ENCODE results near the gene NUDT8. TPM values are rescaled to one million over a fixed set of nuclear protein-coding genes. Genes with fewer than 3 reads are reported as not detected.
A peak's percentile ranks its signal among the peaks of the same experiment; 100 is the strongest.

Gene NUDT8
- total and polyA plus RNA-seq, 10 of the 15 experiments (the other 5 are each of a cell fraction or from before 2014, with no cell fraction given), result 0.32 to 18.2 (median 9.8) TPM

- peaks cover 6% of the 10 kb centered on the region for H3K4me1 ChIP-seq (ENCODE audit: control insufficient read depth, insufficient read depth, low read length)
- no peaks in the 10 kb centered on the region for H3K36me3 ChIP-seq (ENCODE audit: control insufficient read depth in 2 of 2, insufficient read depth in 2 of 2, low read length in 1 of 2)
- H3K4me3 ChIP-seq, result no peak overlapping the region
- CTCF ChIA-PET, result interaction anchor here (1.2 to 4.6 kb wide), 5 partner anchors 11 to 56 kb away, joined by 3 to 26 read pairs (median 4); no protein-coding TSS in a partner anchor
- no peak for DNase-seq (ENCODE audit: low read depth, low spot score)
- peak; percentile 62 for FAIRE-seq
- SMC1A ChIA-PET (ENCODE audit: uncharacterized antibody, unreplicated experiment), result interaction anchor here (1.3 to 1.5 kb wide), 2 partner anchors 11 to 14 kb away, joined by 5 read pairs; partner anchors contain the start of gene ACY3
- WGBS (ENCODE audit: insufficient coverage, insufficient replicate concordance, low lambda C conversion rate, missing lambda C conversion rate), result 65% methylated on average over 6 of the region's 6 CpGs
- intact Hi-C loops (cut with micrococcal nuclease; ENCODE audit: unreplicated experiment), result no loop called here
- BruUV-seq (replicated peaks), result no TSS peak
- no peak overlapping the region for H3K9ac ChIP-seq (ENCODE audit: control insufficient read depth, insufficient read depth, low read length)
- no peaks in the 10 kb centered on the region; a peak in 1 of 4 replicates for H3K27me3 ChIP-seq (replicated peaks in 1 of 2; ENCODE audit: control insufficient read depth in 2 of 2, insufficient read depth in 2 of 2, low read length in 1 of 2)
- POLR2A ChIA-PET, result no interaction called here
- RAD21 ChIA-PET (ENCODE audit: unreplicated experiment), result interaction anchor here (0.8 to 2.2 kb wide), 2 partner anchors 13 to 22 kb away, joined by 3 to 7 read pairs; no protein-coding TSS in a partner anchor
- ATAC-seq, result peak; percentile 43
- no peaks in the 10 kb centered on the region for H3K9me3 ChIP-seq (replicated peaks; ENCODE audit: control insufficient read depth, insufficient read depth, low read length)
- H4K20me1 ChIP-seq (ENCODE audit: control insufficient read depth, insufficient read depth), result no peaks in the 10 kb centered on the region
- TF ChIP-seq YY1 (IDR thresholded peaks at IDR 0.05; ENCODE audit: low read depth, low read length) (no peak), CHD1 (IDR thresholded peaks at IDR 0.05; ENCODE audit: low read depth, low read length) (no peak), IRF4 (IDR thresholded peaks at IDR 0.05; ENCODE audit: low read depth, low read length) (no peak), BMI1 (IDR thresholded peaks at IDR 0.05; ENCODE audit: borderline replicate concordance) (no peak), ESRRA (IDR thresholded peaks at IDR 0.05; ENCODE audit: low read length) (no peak), POLR2A (IDR thresholded peaks at IDR 0.05; ENCODE audit: low read depth, low read length) (no peak), ATF2 (IDR thresholded peaks at IDR 0.05; ENCODE audit: low read length) (no peak), SUPT20H (IDR thresholded peaks at IDR 0.05; ENCODE audit: borderline replicate concordance, control insufficient read depth, low read depth, low read length) (no peak), ZNF687 (IDR thresholded peaks at IDR 0.05) (no peak), PAX8 (IDR thresholded peaks at IDR 0.05) (no peak), ELK1 (IDR thresholded peaks at IDR 0.05; ENCODE audit: low read depth, low read length) (no peak), EED (IDR thresholded peaks at IDR 0.05; ENCODE audit: low read depth) (no peak), ZNF207 (IDR thresholded peaks at IDR 0.05; ENCODE audit: borderline replicate concordance) (no peak), GABPA (IDR thresholded peaks at IDR 0.05; ENCODE audit: low read depth) (no peak)
- no peak overlapping the region for H3K27ac ChIP-seq (ENCODE audit: control insufficient read depth, insufficient read depth)
- no peaks in the 10 kb centered on the region for H3K79me2 ChIP-seq (ENCODE audit: control insufficient read depth, insufficient read depth, low read length)
- H2AFZ ChIP-seq (ENCODE audit: control insufficient read depth, low read depth, low read length), result no peak overlapping the region
- H3K4me2 ChIP-seq (ENCODE audit: control insufficient read depth, insufficient read depth), result 0 out of 2 replicates have a peak overlapping the region, but pooled peaks have one; percentile 30
- in situ Hi-C loops (cut with MboI), result no loop called here
Observed at GRCh38 chr11:67636962-67637361, 7.2 kb upstream of the NUDT8 start.
